Limb (tissue), 2 donors: Measurements from ENCODE around the gene ZBTB42.
A peak's percentile ranks its signal among the peaks of the same experiment; 100 is the strongest.

Experiments
- DNase-seq, 2 donors: peaks; one replicate each; pipeline ENCODE4 v3.0.0-alpha.2; 2016; ENCODE audit errors: extremely low spot score in 2 of 2

Gene ZBTB42

GRCh38 chr14:104782086-104782807, 18.7 kb upstream of the ZBTB42 start:
- DNase-seq = no peak

DNA sequence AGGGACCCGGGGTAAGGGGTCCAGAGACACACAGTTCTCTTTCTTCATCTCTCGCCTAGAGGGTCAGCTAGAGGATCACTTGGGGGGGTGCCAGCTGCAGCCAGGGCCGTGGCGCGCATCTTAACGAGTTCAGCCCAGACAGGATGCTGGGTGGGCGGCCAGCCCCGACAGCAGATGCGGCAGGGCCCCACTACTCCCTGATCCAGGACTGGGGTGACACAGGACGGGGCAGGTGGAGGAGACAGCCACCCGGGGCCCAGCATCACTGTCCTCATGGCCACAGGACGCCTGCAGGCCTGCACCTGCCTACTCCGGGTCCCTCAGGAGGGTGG, 18.1 kb upstream of the ZBTB42 start:
- no peak for DNase-seq

DNA sequence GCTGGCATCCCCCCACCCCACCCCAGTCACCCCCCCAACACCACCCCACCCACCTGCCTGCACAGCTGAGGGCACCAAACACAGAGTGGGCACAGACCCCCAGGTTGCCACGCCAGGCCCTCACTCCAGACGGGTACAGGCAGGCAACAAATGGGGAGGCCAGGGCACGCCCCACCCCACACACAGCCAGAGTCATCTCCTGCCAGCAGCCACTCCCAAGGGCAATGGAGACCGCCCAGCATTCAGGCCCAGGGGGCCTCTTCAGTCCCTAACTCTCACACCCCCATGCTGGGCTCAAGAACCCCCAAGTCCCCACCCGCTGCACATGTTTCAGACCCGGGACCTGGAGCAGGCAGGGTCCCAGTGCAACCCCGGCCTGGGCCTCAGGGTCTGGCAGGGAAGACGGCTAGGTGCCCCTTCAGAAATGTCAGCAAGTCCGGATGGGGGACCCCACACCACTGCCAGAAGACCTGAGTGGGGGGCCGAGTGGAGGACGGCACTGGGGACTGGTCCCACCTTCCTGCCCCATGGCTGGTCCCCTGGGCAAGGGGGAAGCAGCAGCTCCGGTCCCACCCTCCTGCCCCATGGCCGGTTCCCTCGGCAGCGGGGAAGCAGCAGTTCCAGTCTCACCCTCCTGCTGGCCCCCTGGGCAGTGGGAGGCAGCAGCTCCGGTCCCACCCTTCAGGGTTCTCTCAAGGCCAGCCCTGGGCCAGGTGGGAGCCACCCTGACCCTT, 17.2 kb upstream of the ZBTB42 start:
- DNase-seq = no peak

DNA sequence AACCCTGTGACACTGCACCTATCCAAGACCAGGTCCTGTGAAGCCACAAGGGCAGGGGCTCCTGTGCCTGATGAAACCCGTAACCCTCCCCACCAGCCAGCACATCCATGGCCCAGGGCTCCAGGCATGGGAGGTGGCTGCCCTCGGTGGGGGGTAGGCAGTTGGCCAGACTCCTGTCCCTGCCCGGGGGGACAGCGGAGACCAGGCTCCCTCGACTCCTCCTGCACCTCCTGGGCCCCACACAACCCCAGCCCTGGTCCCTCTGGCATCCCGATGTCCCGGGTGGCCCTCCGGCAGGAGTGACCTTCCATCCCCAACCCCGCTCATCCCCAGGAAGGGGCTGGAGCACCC, 16.7 kb upstream of the ZBTB42 start:
- DNase-seq = no peak

GRCh38 chr14:104784846-104785707, 15.8 kb upstream of the ZBTB42 start:
- DNase-seq = peak in 1 of 2 donors; percentile 72

DNA sequence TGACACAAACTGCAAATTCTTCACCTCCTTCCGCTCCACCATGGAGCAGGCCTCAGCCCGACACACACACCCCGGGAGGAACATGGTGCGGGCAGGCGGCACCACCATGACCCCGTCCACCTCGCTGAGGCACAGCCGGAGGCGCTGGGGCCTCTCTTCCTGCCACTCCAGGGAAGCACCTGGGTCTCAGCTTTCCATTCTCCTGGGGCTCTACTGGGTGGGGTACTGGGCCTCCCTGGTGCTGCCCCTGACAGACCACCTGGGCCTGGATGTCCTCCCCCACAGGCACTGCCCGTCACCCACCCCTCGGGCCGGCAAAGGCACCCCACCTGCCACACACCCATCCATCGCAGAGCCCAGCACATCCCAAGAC, 15.2 kb upstream of the ZBTB42 start:
- DNase-seq = no peak

DNA sequence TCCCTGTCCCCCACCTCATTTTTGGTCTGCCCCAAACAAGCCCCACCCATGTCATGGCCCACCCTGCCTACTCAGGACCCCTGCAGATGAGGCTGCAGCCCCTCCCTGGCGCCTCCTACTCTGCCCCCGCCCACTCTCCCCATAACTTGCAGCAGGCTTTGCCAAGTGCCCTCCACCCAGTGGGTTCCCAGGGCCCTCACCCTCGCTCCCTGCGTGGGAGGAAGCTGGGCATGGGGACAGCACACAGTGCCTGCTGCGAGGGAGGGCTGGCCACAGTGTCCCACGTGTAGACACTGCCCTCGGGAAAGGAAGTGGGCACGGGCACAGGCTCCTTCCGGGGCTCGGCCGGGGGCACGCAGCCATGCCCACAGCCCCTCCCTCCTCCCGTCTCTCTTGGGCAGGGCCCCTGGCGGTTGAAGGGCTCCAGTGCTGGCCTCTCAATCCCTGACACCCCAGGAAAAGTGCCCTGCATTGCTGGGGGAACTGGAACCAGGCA, 14.8 kb upstream of the ZBTB42 start:
- DNase-seq = no peak

GRCh38 chr14:104786726-104787675, 13.9 kb upstream of the ZBTB42 start:
- DNase-seq = no peak

DNA sequence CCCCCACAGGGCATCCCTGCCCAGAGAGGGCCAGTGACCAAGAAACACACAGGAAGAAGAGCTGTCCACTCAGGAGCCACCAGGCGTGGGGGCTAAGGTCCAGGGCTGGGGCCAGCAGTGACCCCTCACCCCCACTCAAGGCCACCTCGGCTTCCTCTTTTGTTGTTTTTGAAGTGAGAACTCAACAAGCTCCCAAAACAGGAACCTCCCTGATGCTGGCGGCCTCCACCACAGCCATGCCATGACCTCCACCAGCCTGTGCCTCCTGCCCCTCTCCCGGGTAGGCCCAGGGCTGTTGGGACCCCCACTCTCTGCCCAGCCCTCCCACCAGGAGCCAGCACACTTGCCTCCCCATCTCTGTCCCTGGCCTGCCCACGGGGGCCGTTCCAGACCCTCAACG, 13.2 kb upstream of the ZBTB42 start:
- no peak for DNase-seq

- DNase-seq = no peak
Measured at GRCh38 chr14:104788161-104788818, 12.6 kb upstream of the ZBTB42 start.

- no peak for DNase-seq
Measured at GRCh38 chr14:104788873-104789663, 11.8 kb upstream of the ZBTB42 start.

DNA sequence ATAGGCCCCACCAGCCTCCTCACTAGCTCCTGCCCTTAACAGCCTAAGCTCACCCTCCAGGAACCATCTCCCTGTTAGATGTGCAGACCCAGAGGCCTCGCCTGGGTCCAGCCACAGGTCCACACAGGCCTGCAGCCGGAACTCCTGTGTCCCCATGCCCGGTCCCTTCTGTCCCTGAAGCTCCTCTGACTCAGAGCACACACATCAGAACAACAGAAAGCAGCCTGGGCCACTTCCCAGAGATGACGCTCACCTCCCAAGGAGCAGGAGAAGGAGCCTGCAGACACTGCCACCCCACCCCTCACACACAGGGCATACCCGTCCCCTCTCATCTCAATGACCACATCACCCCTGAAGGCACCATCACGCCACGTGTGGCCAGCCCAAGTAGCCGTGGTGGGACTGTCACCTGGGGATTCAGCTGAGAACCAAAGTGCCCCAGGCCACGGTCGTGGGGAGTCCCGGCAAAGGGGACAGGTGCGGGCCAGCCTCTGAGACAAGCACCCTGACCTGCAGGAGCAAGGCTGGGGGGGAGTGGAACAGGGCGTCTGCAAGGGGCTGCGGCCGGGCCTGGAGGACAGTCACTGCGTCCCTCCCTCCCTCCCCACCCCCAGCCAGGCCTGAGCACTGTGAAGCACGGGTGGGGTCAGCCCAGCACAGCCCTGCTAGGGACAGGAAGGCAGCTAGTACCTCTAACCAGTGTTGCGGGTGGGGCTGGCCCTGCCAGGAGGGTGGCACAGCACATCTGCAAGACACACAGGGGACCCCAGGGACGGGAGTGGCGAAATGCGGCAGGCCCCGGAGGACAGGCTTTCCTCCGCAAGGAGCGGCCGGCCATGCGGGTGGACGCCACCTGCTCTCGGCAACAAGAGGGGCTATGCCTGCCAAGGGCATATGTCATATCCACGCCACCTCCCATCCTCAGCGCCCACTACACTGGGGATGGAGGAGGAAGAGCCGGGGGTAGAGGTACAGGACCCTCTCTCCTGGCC, 10.9 kb upstream of the ZBTB42 start:
- DNase-seq = no peak

- no peak for DNase-seq
Measured at GRCh38 chr14:104791425-104791824, 9.5 kb upstream of the ZBTB42 start.

- no peak for DNase-seq
Measured at GRCh38 chr14:104792101-104792884, 8.6 kb upstream of the ZBTB42 start.

DNA sequence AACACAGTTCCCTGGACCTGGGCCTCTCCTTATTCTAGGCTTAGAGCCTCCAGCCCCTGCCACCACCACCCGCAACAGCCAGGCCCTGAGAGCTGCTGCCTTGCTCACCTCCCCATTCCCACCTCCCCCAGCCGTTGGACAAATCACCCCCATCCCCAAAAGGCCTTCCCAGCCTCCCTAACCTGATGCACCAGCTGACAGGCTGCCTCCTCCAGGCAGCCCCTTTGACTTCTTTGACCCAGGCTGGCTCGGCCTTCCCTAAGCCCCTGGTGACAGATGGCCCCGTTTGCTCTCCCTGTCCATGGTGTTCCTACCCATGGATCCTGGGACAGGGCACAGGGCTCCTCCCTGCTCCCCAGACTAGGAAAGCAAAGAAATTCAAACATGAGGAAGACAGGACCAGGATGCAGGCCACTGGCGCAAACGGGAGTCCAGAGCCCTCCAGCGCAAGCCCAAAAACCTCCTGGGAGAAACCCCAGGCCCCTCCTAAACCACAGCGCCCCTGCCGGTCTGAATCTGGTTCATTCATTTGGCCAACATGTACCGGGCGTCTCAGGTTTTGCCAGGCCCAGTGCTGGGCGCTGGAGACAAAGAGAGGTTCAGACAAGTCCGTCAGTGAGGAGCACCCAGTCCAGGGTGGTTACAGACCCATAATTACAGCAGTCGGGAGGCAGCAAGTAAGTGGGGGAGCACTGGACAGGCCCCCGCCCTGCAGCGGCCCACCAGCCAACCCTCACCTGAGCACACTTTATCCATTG, 7.8 kb upstream of the ZBTB42 start:
- DNase-seq = no peak

GRCh38 chr14:104793703-104793959, 7.3 kb upstream of the ZBTB42 start:
- DNase-seq = no peak

GRCh38 chr14:104794099-104794498, 6.8 kb upstream of the ZBTB42 start:
- DNase-seq = peak; percentile 59 to 78
